H1 (cell line): ENCODE results near the gene GUCY2C.

Experiments used
- JUND ChIP-seq: IDR thresholded peaks from 2 replicates; pipeline ENCODE4 v1.6.1; 2011; ENCODE audit warnings: mild to moderate bottlenecking, improper control_type of control experiment, low read length
- MAFK ChIP-seq: IDR thresholded peaks from 2 replicates; pipeline ENCODE4 v1.6.1; 2012; ENCODE audit warnings: low read depth, mild to moderate bottlenecking, improper control_type of control experiment, low read length
- POLR2A ChIP-seq, 2 experiments: IDR thresholded peaks; 1 replicate in 1 of 2; 2 replicates in 1 of 2; pipeline ENCODE4 v1.6.1; 2011; ENCODE audit warnings: low read depth in 2 of 2, low read length in 2 of 2, mild to moderate bottlenecking in 2 of 2; ENCODE audit errors: control extremely low read depth in 1 of 2
- RBBP5 ChIP-seq: IDR thresholded peaks from 2 replicates; pipeline ENCODE4 v1.7.1; 2012; ENCODE audit warnings: low read depth, mild to moderate bottlenecking, inconsistent platforms, low read length, moderate library complexity, borderline replicate concordance
- SP1 ChIP-seq: IDR thresholded peaks from 2 replicates; pipeline ENCODE4 v1.6.1; 2011; ENCODE audit warnings: low read depth, low read length
- TEAD4 ChIP-seq: IDR thresholded peaks from 2 replicates; pipeline ENCODE4 v1.6.1; 2012; ENCODE audit warnings: low read depth, low read length, inconsistent platforms, mixed read lengths

GRCh38 chr12:14588571-14588970 lies 107.8 kb downstream of the GUCY2C start:
- TF ChIP-seq TEAD4 (no peak), MAFK (no peak), SP1 (no peak), JUND (no peak), RBBP5 (no peak), POLR2A (IDR thresholded peaks at IDR 0.05; ENCODE audit: control extremely low read depth in 1 of 2, low read depth in 2 of 2, low read length in 2 of 2) (no peak)
